Measurements from ENCODE around the gene USP16. TPM values are rescaled to one million over a fixed set of nuclear protein-coding genes. Genes with fewer than 3 reads are reported as not detected.

Gene USP16
- total RNA-seq, 4 donors from 2014 or later, result 20.7 to 30.0 (median 25.5) TPM

- Histone ChIP-seq H3K9me3 (no peaks in the 10 kb centered on the region), H3K4me3 (no peak overlapping the region), H3K27me3 (no peaks in the 10 kb centered on the region), H3K27ac (no peak overlapping the region), H3K4me1 (peaks cover 5% of the 10 kb centered on the region), H3K36me3 (no peaks in the 10 kb centered on the region)
- DNase-seq (ENCODE audit: low spot score in 2 of 2), result no peak
- TF ChIP-seq CTCF (IDR thresholded peaks at IDR 0.05), result no peak
- WGBS, result 30% methylated on average over 1 of the region's 1 CpG
Measured at GRCh38 chr21:29091033-29091432, 66.6 kb downstream of the USP16 start.

- Histone ChIP-seq H3K27me3 (no peaks in the 10 kb centered on the region), H3K27ac (no peak overlapping the region), H3K4me1 (peaks cover 5% of the 10 kb centered on the region), H3K4me3 (no peak overlapping the region), H3K9me3 (no peaks in the 10 kb centered on the region), H3K36me3 (no peaks in the 10 kb centered on the region)
- no peak for DNase-seq (ENCODE audit: low spot score in 2 of 2)
- no peak for TF ChIP-seq CTCF (IDR thresholded peaks at IDR 0.05)
- TF ChIP-seq POLR2AphosphoS5 (IDR thresholded peaks at IDR 0.05), result no peak
- 50% methylated on average over 9 of the region's 9 CpGs for WGBS
Measured at GRCh38 chr21:29092102-29092959, 67.9 kb downstream of the USP16 start.

GRCh38 chr21:29096218-29097015 is 71.9 kb downstream of the USP16 start:
- TF ChIP-seq POLR2AphosphoS5 (IDR thresholded peaks at IDR 0.05) (no peak), EP300 (IDR thresholded peaks at IDR 0.05) (no peak), CTCF (IDR thresholded peaks at IDR 0.05) (no peak), POLR2A (IDR thresholded peaks at IDR 0.05) (no peak)
- Histone ChIP-seq H3K27ac (no peak overlapping the region), H3K9me3 (no peaks in the 10 kb centered on the region), H3K27me3 (no peaks in the 10 kb centered on the region), H3K4me1 (peaks cover 5% of the 10 kb centered on the region), H3K36me3 (no peaks in the 10 kb centered on the region), H3K4me3 (no peak overlapping the region)
- WGBS, result 81% methylated on average over 8 of the region's 8 CpGs
- DNase-seq (ENCODE audit: low spot score in 2 of 2), result no peak

- H3K36me3 ChIP-seq, result no peaks in the 10 kb centered on the region
- TF ChIP-seq POLR2AphosphoS5 (IDR thresholded peaks at IDR 0.05) (no peak), CTCF (IDR thresholded peaks at IDR 0.05) (no peak), EP300 (IDR thresholded peaks at IDR 0.05) (no peak), POLR2A (IDR thresholded peaks at IDR 0.05) (no peak)
- no peak overlapping the region for H3K4me3 ChIP-seq
- H3K27ac ChIP-seq, result no peak overlapping the region
- H3K27me3 ChIP-seq, result no peaks in the 10 kb centered on the region
- WGBS, result 69% methylated on average over 2 of the region's 2 CpGs
- no peaks in the 10 kb centered on the region for H3K9me3 ChIP-seq
- H3K4me1 ChIP-seq, result no peaks in the 10 kb centered on the region
- DNase-seq (ENCODE audit: low spot score in 2 of 2), result no peak
Measured at GRCh38 chr21:29098156-29098555, 73.7 kb downstream of the USP16 start.

GRCh38 chr21:29102791-29103257 is 78.4 kb downstream of the USP16 start:
- Histone ChIP-seq H3K27ac (no peak overlapping the region), H3K9me3 (no peaks in the 10 kb centered on the region), H3K27me3 (no peaks in the 10 kb centered on the region), H3K4me3 (no peak overlapping the region), H3K4me1 (no peaks in the 10 kb centered on the region), H3K36me3 (no peaks in the 10 kb centered on the region)
- no peak for DNase-seq (ENCODE audit: low spot score in 2 of 2)
- TF ChIP-seq CTCF (IDR thresholded peaks at IDR 0.05) (no peak), POLR2A (IDR thresholded peaks at IDR 0.05) (no peak), EP300 (IDR thresholded peaks at IDR 0.05) (no peak), POLR2AphosphoS5 (IDR thresholded peaks at IDR 0.05) (no peak)
- 100% methylated on average over 2 of the region's 2 CpGs for WGBS
